A549 (cell line): ENCODE measurements around the gene NUP188.

Source experiments
- CBX2 ChIP-seq: fragments of 200-600 bp; sonication (generic); IDR thresholded peaks from 2 replicates; pipeline ENCODE4 v1.6.1; 2016; ENCODE audit warnings: low read depth, mild to moderate bottlenecking, borderline replicate concordance
- CTCF ChIP-seq: fragments of >200 bp; sonication (Bioruptor Twin); formaldehyde crosslinking; IDR thresholded peaks from 3 replicates; pipeline ENCODE4 v1.5.1; 2016
- HDAC2 ChIP-seq: fragments of 200-600 bp; sonication (generic); IDR thresholded peaks from 2 replicates; pipeline ENCODE4 v1.6.1; 2016
- MAFK ChIP-seq: fragments of 450-650 bp; IDR thresholded peaks from 2 replicates; pipeline ENCODE4 v1.6.1; 2014; ENCODE audit not compliant: partially characterized antibody
- MAX ChIP-seq: IDR thresholded peaks from 2 replicates; pipeline ENCODE4 v1.6.1; 2012
- NFE2L2 ChIP-seq: fragments of 150-350 bp; conservative IDR thresholded peaks from 2 replicates; pipeline ENCODE4 v1.6.1; 2014; ENCODE audit warnings: low read length
- POLR2A ChIP-seq: IDR thresholded peaks from 2 replicates; pipeline ENCODE4 v1.6.1; 2012; ENCODE audit warnings: mild to moderate bottlenecking, low read length
- ZSCAN20 ChIP-seq: fragments of 250-450 bp; sonication (Bioruptor Pico); IDR thresholded peaks from 2 replicates; pipeline ENCODE4 v1.8.0; 2022; ENCODE audit warnings: mild to moderate bottlenecking, moderate library complexity

GRCh38 chr9:128987805-128988204 is 40.3 kb downstream of the NUP188 start:
- TF ChIP-seq CTCF, result no peak
- TF ChIP-seq MAX, result no peak
- TF ChIP-seq HDAC2, result no peak
- TF ChIP-seq POLR2A, result no peak
- TF ChIP-seq CBX2, result no peak
- TF ChIP-seq NFE2L2, result no peak
- TF ChIP-seq MAFK, result no peak
- no peak for TF ChIP-seq ZSCAN20
